Fibroblast of lung (primary cell): ENCODE results near the gene SERGEF. TPM values are rescaled to one million over a fixed set of nuclear protein-coding genes. Genes with fewer than 3 reads are reported as not detected.

Experiments used
- DNase-seq, 2 donors: peaks; one replicate each; pipeline versions ENCODE4 v3.0.0 to v3.0.0-alpha.2; 2010; ENCODE audit warnings: low read depth in 2 of 2
- H2AFZ ChIP-seq: 2 replicates; pipeline ENCODE4 v1.5.1; 2012; ENCODE audit warnings: low read length, control low read depth, inconsistent platforms
- H3K27ac ChIP-seq: 2 replicates; pipeline ENCODE4 v1.5.1; 2011; ENCODE audit warnings: low read length, control low read depth; ENCODE audit not compliant: insufficient read depth
- H3K27me3 ChIP-seq: 2 replicates; pipeline ENCODE4 v1.5.1; 2011; ENCODE audit warnings: mild to moderate bottlenecking, low read length; ENCODE audit not compliant: control insufficient read depth, insufficient read depth
- H3K36me3 ChIP-seq: 2 replicates; pipeline ENCODE4 v1.5.1; 2011; ENCODE audit warnings: low read length; ENCODE audit not compliant: control insufficient read depth, insufficient read depth
- H3K4me1 ChIP-seq: 2 replicates; pipeline ENCODE4 v1.5.1; 2011; ENCODE audit warnings: low read length; ENCODE audit not compliant: control insufficient read depth, insufficient read depth; ENCODE audit errors: extremely low read depth
- H3K4me2 ChIP-seq: 2 replicates; pipeline ENCODE4 v1.5.1; 2011; ENCODE audit warnings: low read length, control low read depth; ENCODE audit not compliant: insufficient read depth; ENCODE audit errors: extremely low read depth
- H3K4me3 ChIP-seq, 4 experiments: fragments of 200-600 bp in 1 of 4; sonication (generic) in 1 of 4; replicated peaks in 1 of 4; 2 replicates each; pipeline ENCODE4 v1.5.1; 2011 to 2016; ENCODE audit warnings: low read length in 4 of 4, low read depth in 3 of 4, mild to moderate bottlenecking in 3 of 4, control low read depth in 2 of 4, inconsistent platforms in 1 of 4, mixed read lengths in 1 of 4; ENCODE audit not compliant: insufficient read depth in 1 of 4; ENCODE audit errors: control extremely low read depth in 1 of 4
- H3K79me2 ChIP-seq: 2 replicates; pipeline ENCODE4 v1.5.1; 2012; ENCODE audit warnings: mild to moderate bottlenecking, low read length, inconsistent platforms; ENCODE audit not compliant: control insufficient read depth, insufficient read depth
- H3K9ac ChIP-seq: 2 replicates; pipeline ENCODE4 v1.5.1; 2011; ENCODE audit warnings: mild to moderate bottlenecking, low read length, control low read depth; ENCODE audit not compliant: insufficient read depth
- H3K9me3 ChIP-seq: 2 replicates; pipeline ENCODE4 v1.5.1; 2012; ENCODE audit warnings: low read depth, low read length; ENCODE audit not compliant: control insufficient read depth, insufficient read depth
- H4K20me1 ChIP-seq: 2 replicates; pipeline ENCODE4 v1.5.1; 2011; ENCODE audit warnings: low read length; ENCODE audit not compliant: control insufficient read depth, insufficient read depth; ENCODE audit errors: extremely low read depth
- EZH2 ChIP-seq: IDR thresholded peaks from 2 replicates; pipeline ENCODE4 v1.5.1; 2012; ENCODE audit warnings: low read length, control low read depth, mild to moderate bottlenecking; ENCODE audit errors: missing control alignments
- polyA plus RNA-seq, 2 donors: library from polyadenylated mRNA; depleted of rRNA in 1 of 2; stranded (reverse) in 1 of 2; unstranded in 1 of 2; fragments of >200 nt; gene quantifications; 2 replicates each; pipeline ENCODE4 v1.2.1, GENCODE V29; 2011 to 2012; ENCODE audit warnings: missing spikeins in 1 of 2
- total RNA-seq: library from RNA; depleted of rRNA; stranded (reverse); fragments of >200 nt; gene quantifications from 2 replicates; pipeline ENCODE4 v1.2.1, GENCODE V29; 2014
- TF ChIP-seq, protein P1 (sequence below), 2 donors: IDR thresholded peaks in 1 of 2; conservative IDR thresholded peaks in 1 of 2; 1 replicate in 1 of 2; 2 replicates in 1 of 2; pipeline ENCODE4 v1.5.1; 2011 to 2012; ENCODE audit warnings: low read length in 2 of 2, control low read depth in 1 of 2, inconsistent platforms in 1 of 2, low read depth in 1 of 2, mild to moderate bottlenecking in 1 of 2

Gene SERGEF
- total and polyA plus RNA-seq, 2 donors (not counting 1 experiment from before 2014, with no cell fraction given): 14.5 to 38.5 TPM

- no peak for TF ChIP-seq EZH2
- TF ChIP-seq, protein P1, sequence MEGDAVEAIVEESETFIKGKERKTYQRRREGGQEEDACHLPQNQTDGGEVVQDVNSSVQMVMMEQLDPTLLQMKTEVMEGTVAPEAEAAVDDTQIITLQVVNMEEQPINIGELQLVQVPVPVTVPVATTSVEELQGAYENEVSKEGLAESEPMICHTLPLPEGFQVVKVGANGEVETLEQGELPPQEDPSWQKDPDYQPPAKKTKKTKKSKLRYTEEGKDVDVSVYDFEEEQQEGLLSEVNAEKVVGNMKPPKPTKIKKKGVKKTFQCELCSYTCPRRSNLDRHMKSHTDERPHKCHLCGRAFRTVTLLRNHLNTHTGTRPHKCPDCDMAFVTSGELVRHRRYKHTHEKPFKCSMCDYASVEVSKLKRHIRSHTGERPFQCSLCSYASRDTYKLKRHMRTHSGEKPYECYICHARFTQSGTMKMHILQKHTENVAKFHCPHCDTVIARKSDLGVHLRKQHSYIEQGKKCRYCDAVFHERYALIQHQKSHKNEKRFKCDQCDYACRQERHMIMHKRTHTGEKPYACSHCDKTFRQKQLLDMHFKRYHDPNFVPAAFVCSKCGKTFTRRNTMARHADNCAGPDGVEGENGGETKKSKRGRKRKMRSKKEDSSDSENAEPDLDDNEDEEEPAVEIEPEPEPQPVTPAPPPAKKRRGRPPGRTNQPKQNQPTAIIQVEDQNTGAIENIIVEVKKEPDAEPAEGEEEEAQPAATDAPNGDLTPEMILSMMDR (conservative IDR thresholded peaks at IDR 0.05 in 1 of 2, IDR thresholded peaks at IDR 0.05 in 1 of 2; ENCODE audit: low read depth in 1 of 2, low read length in 2 of 2): no peak
- Histone ChIP-seq H2AFZ (no peak overlapping the region), H3K4me3 (no peak overlapping the region), H3K79me2 (no peaks in the 10 kb centered on the region), H3K9ac (no peak overlapping the region), H3K27ac (no peak overlapping the region), H3K36me3 (no peaks in the 10 kb centered on the region), H3K27me3 (no peaks in the 10 kb centered on the region), H3K4me1 (no peaks in the 10 kb centered on the region), H3K9me3 (no peaks in the 10 kb centered on the region), H3K4me2 (no peak overlapping the region), H4K20me1 (no peaks in the 10 kb centered on the region)
- DNase-seq: no peak
Measured at GRCh38 chr11:17906436-17906835, 106.4 kb downstream of the SERGEF start.

DNA sequence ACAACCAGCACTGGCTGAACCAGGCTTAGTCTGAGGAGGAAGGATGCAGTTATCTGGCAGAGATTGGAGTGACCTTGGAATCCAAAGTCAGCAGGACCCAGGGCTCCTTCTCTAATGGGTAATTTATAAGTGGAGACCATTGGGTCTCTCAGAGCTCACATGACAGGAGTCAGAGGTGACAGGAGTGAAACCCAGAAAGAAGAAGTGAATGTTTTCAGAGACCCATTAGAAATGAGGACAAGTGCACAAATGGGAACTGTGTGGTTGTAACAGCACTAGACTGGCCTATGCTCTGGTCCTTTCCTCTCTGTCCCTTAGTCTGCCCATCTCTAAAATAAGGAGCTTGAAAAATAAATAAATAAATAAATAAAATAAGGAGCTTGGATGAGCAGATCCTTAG lies 107.4 kb downstream of the SERGEF start:
- no peak for DNase-seq
- no peaks in the 10 kb centered on the region for H3K36me3 ChIP-seq
- no peaks in the 10 kb centered on the region for H3K4me1 ChIP-seq
- H3K79me2 ChIP-seq: no peaks in the 10 kb centered on the region
- no peak overlapping the region for H3K9ac ChIP-seq
- TF ChIP-seq EZH2: no peak
- TF ChIP-seq, protein P1 (conservative IDR thresholded peaks at IDR 0.05 in 1 of 2, IDR thresholded peaks at IDR 0.05 in 1 of 2; ENCODE audit: low read depth in 1 of 2, low read length in 2 of 2): no peak
- no peaks in the 10 kb centered on the region for H3K9me3 ChIP-seq
- no peak overlapping the region for H3K4me3 ChIP-seq
- H2AFZ ChIP-seq: no peak overlapping the region
- H3K4me2 ChIP-seq: no peak overlapping the region
- H3K27me3 ChIP-seq: no peaks in the 10 kb centered on the region
- H3K27ac ChIP-seq: no peak overlapping the region
- no peaks in the 10 kb centered on the region for H4K20me1 ChIP-seq

GRCh38 chr11:17901481-17901880 lies 111.4 kb downstream of the SERGEF start:
- Histone ChIP-seq H3K79me2 (no peaks in the 10 kb centered on the region), H2AFZ (no peak overlapping the region), H3K27ac (no peak overlapping the region), H3K4me3 (no peak overlapping the region), H3K4me1 (no peaks in the 10 kb centered on the region), H3K9me3 (no peaks in the 10 kb centered on the region), H3K4me2 (no peak overlapping the region), H3K27me3 (no peaks in the 10 kb centered on the region), H4K20me1 (no peaks in the 10 kb centered on the region), H3K36me3 (no peaks in the 10 kb centered on the region), H3K9ac (no peak overlapping the region)
- TF ChIP-seq, protein P1 (conservative IDR thresholded peaks at IDR 0.05 in 1 of 2, IDR thresholded peaks at IDR 0.05 in 1 of 2; ENCODE audit: low read depth in 1 of 2, low read length in 2 of 2): no peak
- no peak for TF ChIP-seq EZH2
- DNase-seq: no peak
